ENCODE data around the gene PUS1. TPM values are rescaled to one million over a fixed set of nuclear protein-coding genes. Genes with fewer than 3 reads are reported as not detected.

The PUS1 gene
- total and polyA plus RNA-seq, 2 of the 4 experiments (the other 2 are of a cell fraction) = 14.0 to 36.7 TPM

DNA sequence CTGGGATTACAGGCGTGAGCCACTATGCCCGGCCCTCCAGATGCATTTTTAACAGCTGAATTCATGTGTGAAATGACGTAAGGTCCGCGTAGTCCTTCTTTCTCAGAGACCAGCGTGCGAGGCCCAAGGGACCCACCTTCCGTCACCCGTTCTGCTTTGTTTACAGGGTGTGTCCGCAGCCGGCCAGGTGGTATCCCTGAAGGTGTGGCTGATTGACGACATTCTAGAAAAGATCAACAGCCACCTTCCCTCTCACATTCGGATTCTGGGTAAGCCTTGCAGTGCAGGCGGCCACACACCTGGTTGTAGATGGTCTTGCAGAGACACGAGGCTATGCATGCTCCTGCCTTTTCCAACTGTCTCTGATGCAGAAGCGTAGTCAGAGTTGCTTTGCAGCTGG lies 9.9 kb downstream of the PUS1 start:
- H3K9me1 ChIP-seq (ENCODE audit: insufficient read depth, low read length) = no peaks in the 10 kb centered on the region
- no peaks in the 10 kb centered on the region for H3K27me3 ChIP-seq (ENCODE audit: control insufficient read depth, insufficient read depth, low read length)
- no peak for DNase-seq
- intact Hi-C loops (cut with micrococcal nuclease) = no loop called here
- CTCF ChIA-PET = no interaction called here
- H2AK9ac ChIP-seq (replicated peaks; ENCODE audit: low read depth, low read length, poor library complexity) = no peak overlapping the region
- POLR2A ChIA-PET (ENCODE audit: unreplicated experiment) = no interaction called here
- no peak overlapping the region for H3K27ac ChIP-seq (ENCODE audit: insufficient read depth, low read length)
- H3K4ac ChIP-seq (ENCODE audit: low read depth, low read length) = no peak overlapping the region
- peaks cover 0 to 7% of the 10 kb centered on the region in 2 experiments; a peak in 1 of 4 replicates for H3K79me1 ChIP-seq (ENCODE audit: low read depth in 1 of 2, low read length in 2 of 2)
- H4K91ac ChIP-seq (ENCODE audit: insufficient read depth, low read depth, low read length) = no peak overlapping the region
- H4K20me1 ChIP-seq (ENCODE audit: insufficient read depth, low read length) = no peaks in the 10 kb centered on the region
- H3K18ac ChIP-seq (ENCODE audit: low read depth, low read length) = no peak overlapping the region
- ATAC-seq (ENCODE audit: low read depth) = no peak
- no TSS peak for BruUV-seq (replicated peaks)
- TF ChIP-seq POLR2A (IDR thresholded peaks at IDR 0.05; ENCODE audit: low read depth, low read length) (no peak), SMC3 (IDR thresholded peaks at IDR 0.05; ENCODE audit: low read depth, low read length) (no peak), RCOR1 (IDR thresholded peaks at IDR 0.05; ENCODE audit: insufficient replicate concordance, low read length) (no peak), MXI1 (IDR thresholded peaks at IDR 0.05; ENCODE audit: borderline replicate concordance, low read depth, low read length) (no peak), CHD1 (IDR thresholded peaks at IDR 0.05; ENCODE audit: low read depth, low read length) (no peak), RFX5 (IDR thresholded peaks at IDR 0.05; ENCODE audit: low read depth, low read length) (no peak), BHLHE40 (IDR thresholded peaks at IDR 0.05; ENCODE audit: low read depth, low read length) (no peak), CEBPB (IDR thresholded peaks at IDR 0.05; ENCODE audit: low read depth, low read length) (no peak), NFE2L2 (IDR thresholded peaks at IDR 0.05; ENCODE audit: low read depth, low read length) (no peak), MAZ (IDR thresholded peaks at IDR 0.05; ENCODE audit: borderline replicate concordance, low read depth, low read length) (no peak), MAFK (IDR thresholded peaks at IDR 0.05; ENCODE audit: low read depth, low read length) (no peak), RAD21 (IDR thresholded peaks at IDR 0.05; ENCODE audit: low read length) (no peak), FOS (IDR thresholded peaks at IDR 0.05; ENCODE audit: low read depth, low read length) (no peak)
- TF ChIP-seq, protein P1, sequence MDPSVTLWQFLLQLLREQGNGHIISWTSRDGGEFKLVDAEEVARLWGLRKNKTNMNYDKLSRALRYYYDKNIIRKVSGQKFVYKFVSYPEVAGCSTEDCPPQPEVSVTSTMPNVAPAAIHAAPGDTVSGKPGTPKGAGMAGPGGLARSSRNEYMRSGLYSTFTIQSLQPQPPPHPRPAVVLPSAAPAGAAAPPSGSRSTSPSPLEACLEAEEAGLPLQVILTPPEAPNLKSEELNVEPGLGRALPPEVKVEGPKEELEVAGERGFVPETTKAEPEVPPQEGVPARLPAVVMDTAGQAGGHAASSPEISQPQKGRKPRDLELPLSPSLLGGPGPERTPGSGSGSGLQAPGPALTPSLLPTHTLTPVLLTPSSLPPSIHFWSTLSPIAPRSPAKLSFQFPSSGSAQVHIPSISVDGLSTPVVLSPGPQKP (IDR thresholded peaks at IDR 0.05; ENCODE audit: borderline replicate concordance, low read depth, low read length) = no peak
- TF ChIP-seq, protein P2, sequence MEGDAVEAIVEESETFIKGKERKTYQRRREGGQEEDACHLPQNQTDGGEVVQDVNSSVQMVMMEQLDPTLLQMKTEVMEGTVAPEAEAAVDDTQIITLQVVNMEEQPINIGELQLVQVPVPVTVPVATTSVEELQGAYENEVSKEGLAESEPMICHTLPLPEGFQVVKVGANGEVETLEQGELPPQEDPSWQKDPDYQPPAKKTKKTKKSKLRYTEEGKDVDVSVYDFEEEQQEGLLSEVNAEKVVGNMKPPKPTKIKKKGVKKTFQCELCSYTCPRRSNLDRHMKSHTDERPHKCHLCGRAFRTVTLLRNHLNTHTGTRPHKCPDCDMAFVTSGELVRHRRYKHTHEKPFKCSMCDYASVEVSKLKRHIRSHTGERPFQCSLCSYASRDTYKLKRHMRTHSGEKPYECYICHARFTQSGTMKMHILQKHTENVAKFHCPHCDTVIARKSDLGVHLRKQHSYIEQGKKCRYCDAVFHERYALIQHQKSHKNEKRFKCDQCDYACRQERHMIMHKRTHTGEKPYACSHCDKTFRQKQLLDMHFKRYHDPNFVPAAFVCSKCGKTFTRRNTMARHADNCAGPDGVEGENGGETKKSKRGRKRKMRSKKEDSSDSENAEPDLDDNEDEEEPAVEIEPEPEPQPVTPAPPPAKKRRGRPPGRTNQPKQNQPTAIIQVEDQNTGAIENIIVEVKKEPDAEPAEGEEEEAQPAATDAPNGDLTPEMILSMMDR (conservative IDR thresholded peaks at IDR 0.05; ENCODE audit: low read depth, low read length) = no peak
- TF ChIP-seq, protein P3, sequence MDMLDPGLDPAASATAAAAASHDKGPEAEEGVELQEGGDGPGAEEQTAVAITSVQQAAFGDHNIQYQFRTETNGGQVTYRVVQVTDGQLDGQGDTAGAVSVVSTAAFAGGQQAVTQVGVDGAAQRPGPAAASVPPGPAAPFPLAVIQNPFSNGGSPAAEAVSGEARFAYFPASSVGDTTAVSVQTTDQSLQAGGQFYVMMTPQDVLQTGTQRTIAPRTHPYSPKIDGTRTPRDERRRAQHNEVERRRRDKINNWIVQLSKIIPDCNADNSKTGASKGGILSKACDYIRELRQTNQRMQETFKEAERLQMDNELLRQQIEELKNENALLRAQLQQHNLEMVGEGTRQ (IDR thresholded peaks at IDR 0.05; ENCODE audit: low read depth, low read length) = no peak
- no peaks in the 10 kb centered on the region for H3K4me1 ChIP-seq (ENCODE audit: control insufficient read depth, insufficient read depth, low read length)
- H4K5ac ChIP-seq (ENCODE audit: low read depth, low read length) = no peak overlapping the region
- no peak overlapping the region for H3K23ac ChIP-seq (ENCODE audit: low read depth, low read length)
- no peak overlapping the region for H3K9ac ChIP-seq (ENCODE audit: low read depth, low read length)
- in situ Hi-C loops (cut with MboI; ENCODE audit: low sequenced_read_pairs) = no loop called here
- no peak overlapping the region for H3K4me2 ChIP-seq (ENCODE audit: low read depth, low read length)
- 92% methylated on average over 12 of the region's 16 CpGs; no CpG with 5 or more reads in 1 of the 2 experiments for WGBS, 2 experiments (ENCODE audit: extremely low coverage in 2 of 2, insufficient read length in 1 of 2)
- no peak overlapping the region for H3K14ac ChIP-seq (replicated peaks; ENCODE audit: low read depth, low read length)
- no peak overlapping the region for H4K8ac ChIP-seq (ENCODE audit: low read depth in 2 of 2, low read length in 2 of 2)
- H2BK20ac ChIP-seq (ENCODE audit: low read depth, low read length) = no peak overlapping the region
- H2BK5ac ChIP-seq (ENCODE audit: low read depth, low read length, poor library complexity, severe bottlenecking) = no peak overlapping the region
- dilution Hi-C loops (cut with HindIII; ENCODE audit: low sequenced_read_pairs, unreplicated experiment) = no loop called here
- no peak overlapping the region for H2BK120ac ChIP-seq (ENCODE audit: low read depth, low read length)
- peaks cover 40% of the 10 kb centered on the region for H3K36me3 ChIP-seq (ENCODE audit: control insufficient read depth, insufficient read depth, low read length)
- H3K56ac ChIP-seq (ENCODE audit: extremely low read depth, insufficient read depth, low read length) = no peak overlapping the region
- no peak overlapping the region for H2AK5ac ChIP-seq (ENCODE audit: low read depth, low read length)
- H2AFZ ChIP-seq (replicated peaks; ENCODE audit: low read length, poor library complexity) = no peak overlapping the region
- no peak overlapping the region for H2BK15ac ChIP-seq (ENCODE audit: low read depth, low read length)
- no peaks in the 10 kb centered on the region for H3K9me3 ChIP-seq (ENCODE audit: control insufficient read depth, insufficient read depth, low read length)
- no peak overlapping the region for H3K4me3 ChIP-seq (ENCODE audit: insufficient read depth, low read depth, low read length)

Measured in IMR-90 (cell line).